Body of pancreas (tissue), 4 donors: Measurements from ENCODE around the gene TSEN34.
"Not testable (repeated sequence)": the region's sequence is repeated elsewhere in the genome, so short reads cannot be mapped to it uniquely, and the experiment has no call there.

Experiments
- POLR2A ChIP-seq, 3 donors: fragments of 450-650 bp; IDR thresholded peaks; one replicate each; pipeline ENCODE4 v1.6.1; 2016; ENCODE audit warnings: antibody characterized with exemption in 3 of 3, mild to moderate bottlenecking in 2 of 3
- TF ChIP-seq, protein P1 (sequence below), 7 experiments: fragments of 450-650 bp in 4 of 7; fragments of 200-600 bp in 3 of 7; sonication (generic) in 3 of 7; IDR thresholded peaks; one replicate each; pipeline ENCODE4 v1.5.1; 2016 to 2019; ENCODE audit warnings: antibody characterized with exemption in 7 of 7

- TF ChIP-seq, protein P1, sequence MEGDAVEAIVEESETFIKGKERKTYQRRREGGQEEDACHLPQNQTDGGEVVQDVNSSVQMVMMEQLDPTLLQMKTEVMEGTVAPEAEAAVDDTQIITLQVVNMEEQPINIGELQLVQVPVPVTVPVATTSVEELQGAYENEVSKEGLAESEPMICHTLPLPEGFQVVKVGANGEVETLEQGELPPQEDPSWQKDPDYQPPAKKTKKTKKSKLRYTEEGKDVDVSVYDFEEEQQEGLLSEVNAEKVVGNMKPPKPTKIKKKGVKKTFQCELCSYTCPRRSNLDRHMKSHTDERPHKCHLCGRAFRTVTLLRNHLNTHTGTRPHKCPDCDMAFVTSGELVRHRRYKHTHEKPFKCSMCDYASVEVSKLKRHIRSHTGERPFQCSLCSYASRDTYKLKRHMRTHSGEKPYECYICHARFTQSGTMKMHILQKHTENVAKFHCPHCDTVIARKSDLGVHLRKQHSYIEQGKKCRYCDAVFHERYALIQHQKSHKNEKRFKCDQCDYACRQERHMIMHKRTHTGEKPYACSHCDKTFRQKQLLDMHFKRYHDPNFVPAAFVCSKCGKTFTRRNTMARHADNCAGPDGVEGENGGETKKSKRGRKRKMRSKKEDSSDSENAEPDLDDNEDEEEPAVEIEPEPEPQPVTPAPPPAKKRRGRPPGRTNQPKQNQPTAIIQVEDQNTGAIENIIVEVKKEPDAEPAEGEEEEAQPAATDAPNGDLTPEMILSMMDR (IDR thresholded peaks at IDR 0.05) = not testable (repeated sequence)
- not testable (repeated sequence) for TF ChIP-seq POLR2A (IDR thresholded peaks at IDR 0.05)
Measured at GRCh38 chr19:54240372-54241336, 49.5 kb downstream of the TSEN34 start.
